Neural progenitor cell (in vitro differentiated cells): ENCODE results near the gene CCNK. TPM values are rescaled to one million over a fixed set of nuclear protein-coding genes. Genes with fewer than 3 reads are reported as not detected.

Source experiments
- DNase-seq: peaks from one replicate; pipeline ENCODE4 v3.0.0-alpha.2; 2016; ENCODE audit warnings: low spot score
- H2AFZ ChIP-seq: fragments of 200-600 bp; sonication (generic); replicated peaks from 2 replicates; pipeline ENCODE4 v1.6.1; 2016; ENCODE audit warnings: antibody characterized with exemption
- H3F3A ChIP-seq: fragments of 200-600 bp; sonication (generic); 2 replicates; pipeline ENCODE4 v1.6.1; 2016; ENCODE audit warnings: antibody characterized with exemption, low read depth
- H3K27ac ChIP-seq: fragments of 200-600 bp; sonication (generic); 2 replicates; pipeline ENCODE4 v1.5.1; 2016; ENCODE audit warnings: mild to moderate bottlenecking
- H3K27me3 ChIP-seq: fragments of 200-600 bp; sonication (generic); 2 replicates; pipeline ENCODE4 v1.6.1; 2016; ENCODE audit warnings: mild to moderate bottlenecking, moderate library complexity
- H3K36me3 ChIP-seq: fragments of 200-600 bp; sonication (generic); 2 replicates; pipeline ENCODE4 v1.5.1; 2016
- H3K4me1 ChIP-seq: fragments of 200-600 bp; sonication (generic); 2 replicates; pipeline ENCODE4 v1.6.1; 2016; ENCODE audit warnings: mixed run types
- H3K4me2 ChIP-seq: fragments of 200-600 bp; sonication (generic); 2 replicates; pipeline ENCODE4 v1.6.1; 2016
- H3K4me3 ChIP-seq: fragments of 200-600 bp; sonication (generic); 2 replicates; pipeline ENCODE4 v1.5.1; 2016
- H3K79me2 ChIP-seq: fragments of 200-600 bp; sonication (generic); 2 replicates; pipeline ENCODE4 v1.6.1; 2016; ENCODE audit warnings: low read depth
- H3K9ac ChIP-seq: fragments of 200-600 bp; sonication (generic); 2 replicates; pipeline ENCODE4 v1.6.1; 2016
- H3K9me3 ChIP-seq: fragments of 200-600 bp; sonication (generic); 2 replicates; pipeline ENCODE4 v1.5.1; 2016; ENCODE audit warnings: low read depth
- H4K20me1 ChIP-seq: fragments of 200-600 bp; sonication (generic); 2 replicates; pipeline ENCODE4 v1.6.1; 2016; ENCODE audit warnings: low read depth
- H3K27ac Mint-ChIP-seq: 3 replicates; pipeline ENCODE4 v1.8.0; 2021; ENCODE audit warnings: mixed read lengths
- H3K27me3 Mint-ChIP-seq: 2 replicates; pipeline ENCODE4 v1.8.0; 2022; ENCODE audit warnings: low read depth, mild to moderate bottlenecking, inconsistent platforms, moderate library complexity, mixed read lengths; ENCODE audit not compliant: insufficient read depth
- H3K36me3 Mint-ChIP-seq: 3 replicates; pipeline ENCODE4 v1.8.0; 2021; ENCODE audit warnings: mixed read lengths
- H3K4me1 Mint-ChIP-seq: 3 replicates; pipeline ENCODE4 v1.8.0; 2021; ENCODE audit warnings: mixed read lengths
- H3K4me3 Mint-ChIP-seq: 3 replicates; pipeline ENCODE4 v1.8.0; 2021; ENCODE audit warnings: mild to moderate bottlenecking, moderate library complexity, mixed read lengths
- H3K9me3 Mint-ChIP-seq: 3 replicates; pipeline ENCODE4 v1.8.0; 2020; ENCODE audit warnings: mixed read lengths
- EZH2 ChIP-seq: fragments of 200-600 bp; sonication (generic); IDR thresholded peaks from 2 replicates; pipeline ENCODE4 v1.6.1; 2017; ENCODE audit warnings: antibody characterized with exemption, mild to moderate bottlenecking, moderate library complexity
- EZH2phosphoT487 ChIP-seq: fragments of 200-600 bp; sonication (generic); IDR thresholded peaks from 2 replicates; pipeline ENCODE4 v1.6.1; 2017; ENCODE audit warnings: antibody characterized with exemption
- total RNA-seq: library from RNA; depleted of rRNA; stranded (reverse); fragments of >200 nt; gene quantifications from 2 replicates; pipeline ENCODE4 v1.2.3, GENCODE V29; 2015; ENCODE audit warnings: low replicate concordance
- TF ChIP-seq, protein P1 (sequence below): fragments of 200-600 bp; sonication (generic); IDR thresholded peaks from 2 replicates; pipeline ENCODE4 v1.5.1; 2017; ENCODE audit warnings: antibody characterized with exemption, mild to moderate bottlenecking

CCNK gene
- total RNA-seq, 1 donor from 2014 or later = 19.0 TPM

DNA sequence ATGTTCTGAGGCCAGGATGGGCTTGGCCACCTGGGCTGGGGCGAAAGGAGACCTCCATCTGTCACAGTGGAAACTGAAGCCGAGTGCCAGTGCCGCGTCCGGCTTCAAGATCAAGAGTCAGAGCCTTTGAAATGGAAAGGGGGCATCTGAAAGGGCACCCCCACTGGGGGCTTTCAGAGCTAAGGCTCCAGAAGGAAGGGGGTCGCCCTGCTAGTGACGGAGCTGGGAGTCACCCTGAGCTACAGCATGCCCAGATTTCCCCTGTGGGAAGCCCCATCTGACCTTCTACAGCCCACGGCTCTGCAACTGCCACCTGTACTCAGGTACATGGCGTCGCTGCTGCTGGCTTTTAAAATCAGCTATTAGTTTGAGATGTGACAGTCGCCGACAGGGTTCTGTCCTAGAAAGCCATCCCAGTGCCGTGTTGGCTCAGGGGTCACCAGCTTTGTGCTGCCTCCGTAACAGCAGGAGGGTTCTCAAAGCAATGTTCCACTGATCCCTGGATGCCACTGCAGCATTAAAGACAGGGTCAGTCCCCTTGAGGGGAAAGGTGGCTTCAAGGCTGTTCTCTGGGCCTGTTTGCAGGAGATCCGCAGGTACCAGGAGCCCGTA, 31.5 kb downstream of the CCNK start:
- Mint-ChIP-seq H3K4me3 (no peak overlapping the region), H3K4me1 (peaks cover 6% of the 10 kb centered on the region), H3K27ac (no peak overlapping the region), H3K36me3 (peaks cover 10% of the 10 kb centered on the region), H3K27me3 (peaks cover 12% of the 10 kb centered on the region), H3K9me3 (no peaks in the 10 kb centered on the region)
- TF ChIP-seq, protein P1, sequence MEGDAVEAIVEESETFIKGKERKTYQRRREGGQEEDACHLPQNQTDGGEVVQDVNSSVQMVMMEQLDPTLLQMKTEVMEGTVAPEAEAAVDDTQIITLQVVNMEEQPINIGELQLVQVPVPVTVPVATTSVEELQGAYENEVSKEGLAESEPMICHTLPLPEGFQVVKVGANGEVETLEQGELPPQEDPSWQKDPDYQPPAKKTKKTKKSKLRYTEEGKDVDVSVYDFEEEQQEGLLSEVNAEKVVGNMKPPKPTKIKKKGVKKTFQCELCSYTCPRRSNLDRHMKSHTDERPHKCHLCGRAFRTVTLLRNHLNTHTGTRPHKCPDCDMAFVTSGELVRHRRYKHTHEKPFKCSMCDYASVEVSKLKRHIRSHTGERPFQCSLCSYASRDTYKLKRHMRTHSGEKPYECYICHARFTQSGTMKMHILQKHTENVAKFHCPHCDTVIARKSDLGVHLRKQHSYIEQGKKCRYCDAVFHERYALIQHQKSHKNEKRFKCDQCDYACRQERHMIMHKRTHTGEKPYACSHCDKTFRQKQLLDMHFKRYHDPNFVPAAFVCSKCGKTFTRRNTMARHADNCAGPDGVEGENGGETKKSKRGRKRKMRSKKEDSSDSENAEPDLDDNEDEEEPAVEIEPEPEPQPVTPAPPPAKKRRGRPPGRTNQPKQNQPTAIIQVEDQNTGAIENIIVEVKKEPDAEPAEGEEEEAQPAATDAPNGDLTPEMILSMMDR = no peak
- TF ChIP-seq EZH2 (no peak), EZH2phosphoT487 (no peak)
- DNase-seq = no peak
- Histone ChIP-seq H3K79me2 (peaks cover 5% of the 10 kb centered on the region), H3K4me2 (no peak overlapping the region), H3F3A (peaks cover 10% of the 10 kb centered on the region), H2AFZ (no peak overlapping the region), H3K9ac (no peak overlapping the region), H3K9me3 (no peaks in the 10 kb centered on the region), H3K4me3 (no peak overlapping the region), H3K27ac (no peak overlapping the region), H3K27me3 (no peaks in the 10 kb centered on the region), H4K20me1 (peaks cover 38% of the 10 kb centered on the region), H3K36me3 (no peaks in the 10 kb centered on the region), H3K4me1 (no peaks in the 10 kb centered on the region)

DNA sequence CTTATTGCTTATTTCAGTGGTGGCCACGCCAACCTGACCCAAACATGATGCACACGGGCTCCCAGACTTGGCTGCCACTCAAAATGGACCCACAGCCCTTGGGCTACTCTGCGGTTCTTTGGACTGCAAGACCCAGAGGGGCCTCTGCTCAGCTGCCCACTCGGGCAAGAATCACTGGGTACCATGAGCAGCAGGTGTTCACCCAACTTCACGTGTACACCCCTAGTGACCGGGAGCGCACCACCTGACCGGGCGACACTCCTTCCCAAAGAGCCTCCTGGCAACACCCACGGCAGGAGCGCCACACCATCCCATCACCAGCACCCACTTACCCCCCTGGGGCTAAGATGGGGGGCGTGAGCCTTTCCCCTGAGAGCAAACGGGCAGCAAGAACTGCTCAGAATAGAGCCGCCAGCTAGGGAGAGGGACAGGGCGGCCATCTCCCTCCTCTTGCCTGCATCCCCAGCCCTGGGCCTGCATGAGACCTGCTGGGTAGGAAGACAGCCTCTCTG, 32.0 kb downstream of the CCNK start:
- Histone ChIP-seq H3K9me3 (no peaks in the 10 kb centered on the region), H3K27ac (no peak overlapping the region), H3K79me2 (peaks cover 10% of the 10 kb centered on the region), H3K4me2 (no peak overlapping the region), H3K4me1 (no peaks in the 10 kb centered on the region), H3K27me3 (no peaks in the 10 kb centered on the region), H3F3A (peaks cover 10% of the 10 kb centered on the region), H2AFZ (no peak overlapping the region), H4K20me1 (peaks cover 44% of the 10 kb centered on the region), H3K36me3 (no peaks in the 10 kb centered on the region), H3K9ac (no peak overlapping the region), H3K4me3 (no peak overlapping the region)
- no peak for DNase-seq
- Mint-ChIP-seq H3K27ac (no peak overlapping the region), H3K4me3 (no peak overlapping the region), H3K9me3 (no peaks in the 10 kb centered on the region), H3K4me1 (peaks cover 6% of the 10 kb centered on the region), H3K36me3 (peaks cover 7% of the 10 kb centered on the region), H3K27me3 (peaks cover 10% of the 10 kb centered on the region)
- no peak for TF ChIP-seq EZH2phosphoT487
- no peak for TF ChIP-seq EZH2
- TF ChIP-seq, protein P1 = no peak

DNA sequence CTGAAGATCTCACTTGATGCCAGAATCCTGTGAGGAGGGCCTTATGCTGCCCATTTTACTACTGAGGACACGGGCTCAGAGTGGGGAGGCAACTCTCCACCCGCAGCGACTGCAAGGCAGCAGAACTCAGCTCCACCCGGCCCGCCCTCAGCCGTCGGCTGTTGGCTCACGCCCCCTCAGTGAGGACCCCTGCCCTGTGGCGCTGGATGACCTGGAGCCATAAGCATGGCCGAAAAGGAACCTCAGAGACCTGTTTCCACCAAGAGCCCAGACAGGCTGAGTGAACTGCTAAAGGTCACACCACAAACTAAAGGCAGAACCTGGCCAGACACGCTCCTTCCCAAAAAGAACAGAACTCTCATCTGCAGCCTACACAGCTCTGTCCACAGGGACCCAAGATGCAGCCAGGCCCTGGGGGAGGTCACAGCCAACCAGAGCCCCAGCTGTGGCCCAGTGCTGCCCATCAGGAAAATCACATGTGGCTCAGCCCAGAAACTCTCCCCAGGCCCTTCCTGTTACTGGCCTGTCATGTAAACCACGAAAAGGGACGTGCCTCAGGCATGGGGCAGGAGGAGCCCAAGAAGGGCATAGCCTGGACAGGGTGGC, 32.8 kb downstream of the CCNK start:
- Histone ChIP-seq H3K27me3 (no peaks in the 10 kb centered on the region), H2AFZ (no peak overlapping the region), H3K4me3 (no peak overlapping the region), H3K27ac (no peak overlapping the region), H3F3A (peaks cover 10% of the 10 kb centered on the region), H3K9ac (no peak overlapping the region), H3K4me1 (no peaks in the 10 kb centered on the region), H3K36me3 (no peaks in the 10 kb centered on the region), H4K20me1 (peaks cover 50% of the 10 kb centered on the region), H3K4me2 (no peak overlapping the region), H3K9me3 (no peaks in the 10 kb centered on the region), H3K79me2 (peaks cover 18% of the 10 kb centered on the region)
- H3K9me3 Mint-ChIP-seq = no peaks in the 10 kb centered on the region
- H3K27me3 Mint-ChIP-seq = peaks cover 8% of the 10 kb centered on the region
- H3K36me3 Mint-ChIP-seq = peaks cover 7% of the 10 kb centered on the region
- peaks cover 6% of the 10 kb centered on the region for H3K4me1 Mint-ChIP-seq
- H3K27ac Mint-ChIP-seq = no peak overlapping the region
- no peak for TF ChIP-seq EZH2phosphoT487
- TF ChIP-seq, protein P1 = no peak
- no peak for TF ChIP-seq EZH2
- no peak overlapping the region for H3K4me3 Mint-ChIP-seq
- no peak for DNase-seq
